SH-SY5Y (cell line): ENCODE results near the gene XPR1.

ENCODE experiments used
- GATA2 ChIP-seq: IDR thresholded peaks from 2 replicates; pipeline ENCODE4 v1.6.1; 2011; ENCODE audit warnings: mild to moderate bottlenecking, low read depth, low read length
- GATA3 ChIP-seq: IDR thresholded peaks from 2 replicates; pipeline ENCODE4 v1.6.1; 2011; ENCODE audit warnings: low read depth, mild to moderate bottlenecking, low read length, moderate library complexity

Gene XPR1

DNA sequence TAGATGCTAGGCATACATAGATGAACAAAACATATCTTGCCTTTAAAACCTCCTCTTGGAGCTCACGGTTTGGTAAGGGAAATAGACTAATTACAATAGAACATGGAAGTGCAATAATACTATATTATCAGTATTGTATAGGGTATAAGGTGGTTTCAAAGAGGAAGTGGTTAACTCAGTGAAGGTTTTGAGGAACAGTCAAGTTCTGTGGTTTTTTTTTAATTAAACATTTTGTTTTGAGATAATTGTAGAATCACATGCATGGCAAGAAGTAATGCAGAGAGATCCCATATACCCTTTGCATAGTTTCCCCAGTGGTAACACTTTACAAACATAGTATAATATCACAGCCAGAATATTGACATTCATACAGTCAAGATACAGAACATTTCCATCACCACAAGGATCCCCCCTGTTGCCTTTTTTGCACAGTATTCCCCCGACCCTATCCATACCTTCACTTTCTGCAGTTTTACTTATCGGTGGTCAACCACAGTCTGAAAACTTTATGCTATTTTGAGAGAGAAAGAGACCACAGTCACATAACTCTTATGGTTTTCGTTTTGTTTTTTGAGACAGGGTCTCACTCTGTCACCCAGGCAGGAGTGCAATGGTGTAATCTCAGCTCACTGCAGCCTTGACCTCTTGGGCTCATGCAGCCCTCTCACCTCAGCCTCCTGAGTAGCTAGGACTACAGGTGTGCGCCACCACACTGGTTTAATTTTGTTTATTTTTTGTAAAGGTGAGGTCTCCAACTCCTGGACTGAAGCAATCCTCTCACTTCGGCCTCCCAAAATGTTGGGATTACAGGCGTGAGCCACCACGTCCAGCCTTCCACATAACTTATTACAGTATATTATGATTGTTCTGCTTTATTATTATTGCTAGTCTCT is 220.4 kb downstream of the XPR1 start:
- TF ChIP-seq GATA2 (no peak), GATA3 (no peak)

DNA sequence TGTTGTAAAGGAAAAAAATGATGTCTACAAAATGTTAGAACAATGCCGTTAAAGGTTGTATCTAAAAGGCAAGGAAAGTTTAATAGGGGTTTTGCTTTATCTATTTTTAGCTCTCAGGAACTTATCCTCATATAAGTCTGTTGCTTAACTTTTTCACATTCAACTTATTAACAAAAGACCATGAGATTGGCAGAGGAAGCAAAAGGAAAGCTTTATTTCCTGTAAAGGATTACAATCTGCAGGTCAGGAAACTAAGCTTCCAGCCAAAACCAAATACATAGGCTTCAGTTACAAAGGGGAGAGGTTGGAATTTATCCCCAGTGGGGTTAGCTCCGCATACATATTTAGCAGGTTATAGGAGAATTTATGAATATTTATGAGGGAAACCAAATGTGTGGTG is 222.2 kb downstream of the XPR1 start:
- TF ChIP-seq GATA2: no peak
- TF ChIP-seq GATA3: no peak

DNA sequence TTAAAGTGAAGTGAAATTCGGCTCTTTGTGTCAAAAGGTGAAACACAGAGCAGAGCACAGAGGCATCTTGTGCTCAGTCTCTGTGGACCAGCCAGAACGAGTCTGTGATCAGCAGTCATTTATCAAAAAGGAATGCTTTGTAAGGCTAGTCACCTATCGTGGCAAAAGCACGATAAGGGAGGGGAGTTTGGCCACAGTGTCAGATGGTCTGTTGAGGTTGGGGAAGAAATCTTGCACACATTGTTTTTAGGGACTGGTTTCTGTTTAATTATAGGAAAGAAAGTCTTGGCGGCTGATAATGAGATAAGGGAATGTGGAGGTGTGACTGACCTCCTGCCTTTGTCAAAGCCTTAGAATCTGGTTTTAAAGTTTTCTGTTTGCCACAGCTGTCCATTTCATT is 222.6 kb downstream of the XPR1 start:
- TF ChIP-seq GATA3 (no peak), GATA2 (no peak)

- TF ChIP-seq GATA2 (no peak), GATA3 (no peak)
Observed at GRCh38 chr1:180859306-180859705, 227.5 kb downstream of the XPR1 start.

GRCh38 chr1:180860535-180860934 is 228.7 kb downstream of the XPR1 start:
- TF ChIP-seq GATA3: no peak
- TF ChIP-seq GATA2: no peak

- no peak for TF ChIP-seq GATA3
- no peak for TF ChIP-seq GATA2
Observed at GRCh38 chr1:180862305-180862704, 230.5 kb downstream of the XPR1 start.

- no peak for TF ChIP-seq GATA2
- no peak for TF ChIP-seq GATA3
Observed at GRCh38 chr1:180863158-180863775, 231.4 kb downstream of the XPR1 start.

DNA sequence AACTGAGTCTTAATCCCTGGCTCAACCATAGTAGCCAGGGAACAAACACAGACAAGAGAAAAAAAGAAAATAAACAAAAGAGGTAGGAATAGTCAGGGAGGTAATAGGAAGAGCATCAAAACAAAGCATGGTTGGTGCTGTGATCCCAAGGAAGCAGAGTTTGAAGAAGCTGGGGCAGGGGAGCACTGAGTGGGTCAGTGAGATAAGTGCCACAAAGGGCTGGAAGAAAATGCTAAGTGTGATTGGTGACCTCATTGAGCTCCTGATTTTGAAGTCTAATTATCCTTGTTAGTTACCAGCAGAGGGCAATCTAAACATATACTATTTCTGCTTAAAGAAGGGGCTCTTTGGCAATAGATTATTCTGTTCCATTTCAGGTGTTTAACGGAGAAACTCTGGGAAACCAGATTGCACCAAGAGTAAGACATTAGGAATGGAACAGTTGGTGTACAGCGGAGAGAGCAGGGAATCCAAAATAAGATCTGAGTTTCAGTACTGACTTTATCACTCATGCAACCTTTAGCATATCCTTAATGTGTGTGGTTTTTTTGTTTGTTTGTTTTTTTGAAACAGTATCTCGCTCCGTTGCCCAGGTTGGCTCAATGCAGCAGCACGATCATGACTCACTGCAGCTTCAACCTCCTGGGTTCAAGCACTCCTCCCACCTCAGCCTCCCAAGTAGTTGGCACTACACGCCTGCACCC is 250.1 kb downstream of the XPR1 start:
- TF ChIP-seq GATA2 (no peak), GATA3 (no peak)

DNA sequence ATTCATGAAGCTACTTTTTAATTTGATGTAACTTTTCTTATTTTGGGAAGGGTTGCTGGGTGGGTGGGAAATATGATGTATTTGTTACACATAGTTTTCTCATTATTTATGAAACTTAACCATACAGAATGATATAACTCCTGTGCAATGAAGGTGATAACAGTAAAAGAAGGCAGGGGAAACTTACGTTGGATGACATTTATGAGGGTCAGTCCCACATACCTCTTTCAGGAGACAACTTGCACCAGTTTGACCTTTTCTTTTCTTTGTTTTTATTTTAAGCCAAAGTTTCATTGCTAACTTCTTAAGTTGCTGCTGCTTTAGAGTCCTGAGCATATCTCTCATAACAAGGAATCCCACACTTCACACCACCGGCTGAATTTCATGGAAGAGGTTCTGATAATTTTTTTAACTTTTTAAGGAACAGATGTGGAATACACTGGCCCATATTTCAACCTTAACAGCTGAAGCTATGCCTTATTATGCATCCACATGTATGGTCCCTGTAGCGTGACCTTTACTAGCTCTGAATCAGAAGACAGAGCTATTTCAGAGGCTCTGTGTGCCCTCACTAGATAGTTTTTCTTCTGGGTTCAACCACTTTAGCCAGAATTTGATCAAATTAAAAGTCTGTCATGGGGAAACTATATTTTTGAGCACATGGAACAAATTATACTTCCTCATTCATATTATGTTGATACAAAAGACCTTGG is 252.9 kb downstream of the XPR1 start:
- TF ChIP-seq GATA2 (no peak), GATA3 (no peak)

GRCh38 chr1:180886338-180886737 is 254.5 kb downstream of the XPR1 start:
- TF ChIP-seq GATA3: no peak
- TF ChIP-seq GATA2: no peak

DNA sequence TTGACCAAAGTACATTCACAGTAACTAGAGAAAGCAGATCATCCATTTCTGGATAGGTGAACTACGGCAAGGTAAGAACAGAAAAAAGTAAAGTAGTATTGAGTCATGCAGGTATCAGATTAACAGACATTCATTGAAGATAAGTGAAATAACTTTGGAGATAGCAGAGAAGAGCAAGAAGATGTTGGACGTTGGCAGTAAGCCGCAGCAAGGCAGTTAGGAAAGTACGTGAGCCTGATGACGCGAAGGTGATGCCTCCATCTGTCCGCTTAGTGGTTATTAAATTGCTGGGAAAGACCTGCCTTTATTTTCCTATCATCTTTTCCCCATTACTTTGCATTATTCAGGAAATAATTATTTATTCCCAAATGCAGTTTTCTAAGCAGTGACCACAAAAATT is 256.0 kb downstream of the XPR1 start:
- no peak for TF ChIP-seq GATA3
- no peak for TF ChIP-seq GATA2

DNA sequence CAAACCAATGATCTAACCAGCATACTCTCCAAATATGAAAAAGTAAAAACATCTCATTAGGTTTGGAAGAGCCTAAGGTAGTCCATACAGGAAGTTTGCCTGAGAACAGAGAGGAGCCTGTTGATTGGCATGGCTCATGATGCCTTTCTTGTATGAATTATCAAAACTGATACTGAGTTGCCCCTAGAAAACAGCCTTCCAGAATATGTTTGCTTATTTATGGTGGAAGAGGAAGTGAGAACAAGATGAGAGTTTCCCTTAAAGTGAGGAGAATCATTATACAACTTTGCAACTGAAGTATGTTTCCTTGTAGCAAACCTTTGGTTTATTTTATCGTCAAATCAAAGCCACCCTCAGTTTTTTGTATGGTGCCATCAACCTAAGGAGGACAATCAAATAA is 257.0 kb downstream of the XPR1 start:
- no peak for TF ChIP-seq GATA2
- TF ChIP-seq GATA3: no peak

GRCh38 chr1:180889325-180889724 is 257.5 kb downstream of the XPR1 start:
- TF ChIP-seq GATA3 (no peak), GATA2 (no peak)

- TF ChIP-seq GATA3 (no peak), GATA2 (no peak)
Observed at GRCh38 chr1:180892272-180892671, 260.4 kb downstream of the XPR1 start.
